Stimulated activated CD4-positive, alpha-beta T cell treated with anti-CD3 and anti-CD28 coated beads, Interleukin-15, amount 100 ng/mL, for 1 hour (primary cell): ENCODE data around the gene STX17.
"Not testable (repeated sequence)": the region's sequence is repeated elsewhere in the genome, so short reads cannot be mapped to it uniquely, and the experiment has no call there.

Experiments used
- DNase-seq, 2 donors: peaks; one replicate each; pipeline ENCODE4 v3.0.0-alpha.2; 2020; ENCODE audit warnings: low read depth in 1 of 2, low spot score in 1 of 2

STX17 gene

GRCh38 chr9:99966716-99967115 lies 60.3 kb downstream of the STX17 start:
- DNase-seq = no peak

DNA sequence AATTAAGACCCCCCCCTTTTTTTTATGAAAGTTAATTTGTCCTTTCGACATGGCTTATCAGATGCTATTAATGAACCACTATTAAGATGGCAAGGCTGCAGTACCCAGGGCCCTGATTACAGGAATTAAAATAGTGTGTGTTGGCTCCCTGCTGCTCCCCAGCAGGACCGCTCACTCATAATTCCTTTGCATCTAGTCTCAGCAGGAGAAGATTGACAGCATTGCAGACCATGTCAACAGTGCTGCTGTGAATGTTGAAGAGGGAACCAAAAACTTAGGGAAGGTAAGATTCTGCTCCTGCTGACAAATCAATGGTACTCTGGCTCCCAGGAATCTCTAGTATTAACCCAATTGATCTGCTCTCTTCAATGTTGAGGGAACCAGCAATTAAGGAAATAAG lies 61.0 kb downstream of the STX17 start:
- DNase-seq = no peak

GRCh38 chr9:99970481-99970880 lies 64.0 kb downstream of the STX17 start:
- DNase-seq = no peak

DNA sequence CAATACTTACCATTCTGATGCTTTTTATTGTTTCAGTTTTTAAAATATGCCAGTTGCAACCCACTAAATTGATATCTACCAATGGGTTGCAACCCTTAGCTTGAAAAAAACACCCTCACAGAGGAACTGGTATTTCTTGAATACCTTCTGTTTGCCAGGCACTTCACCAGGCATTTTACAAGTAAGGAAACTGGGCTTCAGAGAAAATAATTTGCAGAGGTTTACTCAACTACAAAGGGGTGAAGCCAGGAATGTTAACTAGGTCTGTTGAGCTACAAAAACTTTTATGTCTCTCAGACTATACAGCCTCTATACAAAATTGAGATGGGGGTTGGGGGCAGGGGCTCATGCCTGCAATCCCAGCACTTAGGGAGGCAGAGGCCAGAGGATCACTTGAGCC lies 65.0 kb downstream of the STX17 start:
- no peak for DNase-seq

DNA sequence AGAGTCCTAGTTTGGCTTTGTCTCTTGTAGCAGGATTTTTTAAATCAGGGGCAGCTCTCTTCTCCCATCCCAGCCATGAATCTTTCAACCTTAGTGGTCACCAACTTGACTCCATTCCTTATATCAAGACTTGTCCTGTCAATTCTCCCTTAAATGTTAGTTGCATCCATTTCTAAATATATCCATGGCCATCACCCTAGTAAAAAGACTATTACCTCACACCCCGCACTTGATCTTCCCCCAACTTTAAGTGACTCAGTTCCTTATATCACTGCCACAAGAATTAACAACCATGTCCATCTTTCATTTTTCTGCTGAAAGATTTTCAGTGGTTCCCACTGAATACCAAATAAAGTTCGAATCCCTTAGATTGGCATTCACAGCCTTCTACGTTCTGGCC lies 67.0 kb downstream of the STX17 start:
- DNase-seq = no peak

DNA sequence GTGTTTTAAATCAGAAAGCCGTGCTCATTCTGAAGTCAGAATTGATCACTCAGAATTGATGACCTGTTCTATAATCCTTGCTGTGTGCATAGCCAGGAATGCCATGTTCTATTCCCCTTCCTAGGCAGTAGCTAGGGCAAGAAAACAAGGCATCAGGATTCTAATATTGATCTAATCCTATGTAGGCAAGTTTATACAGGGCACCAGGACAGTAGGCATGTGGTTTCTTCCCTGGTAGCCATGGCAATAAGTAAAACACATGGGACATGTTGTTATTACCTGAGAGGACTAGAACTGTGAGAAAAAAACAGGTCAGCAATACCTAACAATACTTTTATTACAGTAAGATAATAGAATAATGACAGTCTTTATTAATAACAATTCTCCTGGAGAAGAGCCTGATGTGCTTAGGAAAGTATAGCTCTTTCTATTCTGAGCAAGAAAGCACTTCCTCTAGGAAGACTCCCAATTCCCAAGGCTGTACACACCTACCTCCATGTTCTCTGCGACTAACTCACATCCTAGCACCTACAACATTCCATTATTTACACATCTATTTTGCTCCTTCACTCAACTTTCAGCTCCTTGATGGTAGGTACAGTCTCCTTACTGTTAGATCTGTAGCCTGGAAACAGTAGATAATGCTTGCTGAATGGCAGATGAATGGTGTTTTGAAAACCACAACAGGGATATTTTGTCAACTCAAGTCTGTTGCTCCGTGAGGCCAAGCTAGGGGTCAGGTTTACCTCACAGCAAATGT lies 70.8 kb downstream of the STX17 start:
- no peak for DNase-seq

GRCh38 chr9:99978221-99978620 lies 71.8 kb downstream of the STX17 start:
- no peak for DNase-seq

DNA sequence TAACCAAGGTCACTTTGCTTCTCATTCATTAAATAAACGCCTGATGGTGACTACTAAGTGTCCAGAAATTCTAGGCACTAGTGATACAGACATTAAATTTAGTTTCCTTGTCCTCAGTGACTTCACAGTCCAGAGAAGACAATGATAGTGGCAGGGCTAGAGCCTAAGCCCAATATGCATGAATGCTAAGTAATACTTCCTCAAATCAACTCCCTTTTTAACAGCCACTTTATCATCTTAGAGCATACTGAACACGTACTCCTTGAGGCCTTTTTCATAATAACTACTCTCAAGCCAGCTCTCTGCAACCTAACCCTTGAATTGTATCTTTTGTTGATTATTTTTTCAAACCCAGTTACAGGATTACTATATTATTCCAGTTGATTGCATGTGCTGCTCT lies 74.1 kb downstream of the STX17 start:
- no peak for DNase-seq

DNA sequence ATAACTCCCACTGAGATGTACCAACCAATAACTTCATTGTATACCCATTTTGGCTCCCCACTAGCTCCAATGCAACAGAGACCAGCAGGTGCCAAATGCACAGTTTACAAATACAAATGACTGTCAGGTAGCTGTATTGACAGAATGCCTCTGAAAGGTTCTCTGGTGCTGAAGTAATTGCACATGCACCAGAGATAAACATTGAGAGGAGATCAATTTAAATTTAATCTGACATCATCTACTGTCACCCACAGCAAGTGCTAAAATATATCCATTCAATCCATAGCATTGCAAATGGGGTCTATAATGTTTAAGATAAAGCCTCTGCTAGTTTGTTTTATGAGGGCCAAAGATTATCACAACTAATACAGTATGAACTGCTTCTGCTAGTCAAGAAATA lies 80.2 kb downstream of the STX17 start:
- DNase-seq = no peak

GRCh38 chr9:99990508-99990907 lies 84.1 kb downstream of the STX17 start:
- DNase-seq = not testable (repeated sequence)

DNA sequence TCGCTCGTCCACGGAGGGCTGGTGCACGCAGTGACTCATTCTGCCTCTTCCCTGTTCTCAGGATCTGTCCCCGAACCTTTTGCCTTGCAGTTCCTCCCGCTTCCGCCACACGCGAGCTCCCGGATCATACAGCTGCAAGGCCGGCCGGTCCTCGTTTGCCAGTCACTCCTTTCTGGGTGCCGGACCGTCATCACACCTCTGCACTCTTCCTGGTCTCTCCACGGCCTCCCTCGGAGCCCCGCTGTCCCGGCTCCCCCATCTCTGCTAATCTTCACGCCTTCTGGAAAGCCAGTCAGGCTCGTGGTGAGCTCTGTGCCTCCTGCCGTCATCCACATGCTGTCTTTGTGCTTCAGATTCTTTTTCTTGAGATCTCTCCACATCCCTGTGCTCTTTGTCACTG lies 91.8 kb downstream of the STX17 start:
- DNase-seq = no peak

GRCh38 chr9:99998866-99999265 lies 92.4 kb downstream of the STX17 start:
- DNase-seq = no peak

DNA sequence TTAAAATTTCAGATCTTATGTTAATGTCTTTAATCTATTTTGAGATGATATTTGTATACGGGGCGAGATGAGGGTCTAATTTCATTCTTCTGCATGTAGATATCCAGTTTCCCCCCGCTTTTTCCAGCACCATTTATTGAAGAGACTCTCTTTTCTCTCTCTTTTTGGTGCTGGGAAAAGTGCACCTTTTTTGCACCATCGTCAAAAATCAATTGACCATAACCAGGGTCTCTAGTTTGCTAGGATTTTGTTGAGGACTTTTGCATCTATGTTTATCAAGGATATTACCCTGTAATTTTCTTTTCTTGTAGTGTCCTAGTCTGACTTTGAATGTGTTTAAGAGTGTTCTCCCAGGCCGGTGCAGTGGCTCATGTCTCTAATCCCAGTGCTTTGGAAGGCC lies 93.3 kb downstream of the STX17 start:
- no peak for DNase-seq

- DNase-seq = no peak
These were observed 104.7 kb downstream of the STX17 start for GRCh38 chr9:100011062-100011681.

DNA sequence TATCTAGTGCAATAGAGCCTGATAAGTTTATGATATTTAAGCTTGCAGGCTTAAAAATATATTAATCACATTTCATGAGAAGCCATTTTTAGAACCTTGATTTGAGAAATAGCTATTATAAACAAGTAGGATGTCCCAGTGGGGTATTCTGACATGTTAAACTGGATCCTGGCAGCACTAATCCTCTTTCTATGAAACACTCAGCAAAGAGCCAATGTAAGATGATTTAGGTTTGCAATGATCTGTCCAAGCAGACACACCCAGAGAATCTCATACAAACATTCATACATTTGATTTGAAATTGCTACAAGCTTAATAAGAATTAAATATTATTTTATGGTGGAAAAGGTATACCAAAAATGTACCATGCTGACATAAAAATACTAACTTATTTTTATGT lies 105.8 kb downstream of the STX17 start:
- no peak for DNase-seq

DNA sequence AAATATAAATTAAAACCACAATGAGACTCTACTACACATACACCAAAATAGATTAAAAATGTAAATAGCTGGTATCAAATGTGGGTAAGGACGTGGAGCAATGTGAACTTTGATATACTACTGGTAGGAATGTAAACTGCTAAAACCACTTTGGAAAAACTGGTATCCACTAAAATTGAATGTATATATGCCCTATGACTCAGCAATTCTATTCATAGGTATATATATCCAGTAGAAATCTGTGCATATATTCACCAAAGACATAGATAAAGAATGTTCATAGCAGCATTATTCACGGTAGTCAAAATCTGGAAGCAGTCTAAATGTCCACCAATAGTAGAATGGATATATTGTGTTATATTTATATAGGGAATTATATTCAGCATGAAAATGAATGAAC lies 107.1 kb downstream of the STX17 start:
- no peak for DNase-seq

GRCh38 chr9:100014846-100015245 lies 108.4 kb downstream of the STX17 start:
- no peak for DNase-seq

DNA sequence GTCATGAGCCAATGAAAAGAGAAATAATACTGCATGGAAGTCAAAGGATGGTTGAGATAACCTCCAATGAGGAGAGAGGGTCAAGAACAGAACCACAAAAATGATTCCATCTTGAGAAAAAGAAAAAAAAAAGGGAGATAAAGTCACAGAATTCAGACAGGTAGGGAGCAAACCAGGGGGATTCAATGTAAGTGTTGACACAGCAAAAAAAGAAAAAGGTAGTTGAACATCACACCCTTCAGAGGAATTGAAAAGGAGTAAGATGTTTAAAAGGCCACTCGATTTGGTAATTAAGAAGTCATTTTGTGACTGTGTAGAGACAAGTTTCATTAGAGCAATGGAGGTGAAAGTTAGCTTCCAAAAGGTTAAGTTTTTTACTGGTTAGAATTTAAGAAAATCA lies 113.1 kb downstream of the STX17 start:
- no peak for DNase-seq
